GM12878 (cell line): ENCODE data around the gene GPRIN2. TPM values are rescaled to one million over a fixed set of nuclear protein-coding genes. Genes with fewer than 3 reads are reported as not detected.
A peak's percentile ranks its signal among the peaks of the same experiment; 100 is the strongest.

Source experiments
- ATAC-seq: fragments of 200-7000 bp; cut with Tn5 transposase; 3 replicates; pipeline ENCODE4 v1.9.1; 2020; ENCODE audit warnings: mild to moderate bottlenecking, moderate library complexity
- BruUV-seq: library from RNA; stranded (reverse); fragments of 400-500 nt; replicated peaks from 2 replicates; lab custom pipeline; 2021; lab: Mats Ljungman, UMichigan
- CTCF ChIA-PET: fragments of 300-600 bp; sonication (Branson Sonifier 250); formaldehyde crosslinking; extraction: SDS; loops from one replicate; lab custom pipeline; 2021; ENCODE audit warnings: inconsistent platforms; lab: Yijun Ruan, JAX
- POLR2A ChIA-PET: fragments of 350-600 bp; formaldehyde crosslinking; extraction: SDS; loops from one replicate; lab custom pipeline; 2021; ENCODE audit warnings: inconsistent platforms; lab: Charles Lee
- RAD21 ChIA-PET: fragments of 300-600 bp; sonication (Branson Sonifier 250); formaldehyde crosslinking; loops from one replicate; lab custom pipeline; 2023; ENCODE audit warnings: antibody characterized with exemption; ENCODE audit not compliant: unreplicated experiment; lab: Charles Lee
- SMC1A ChIA-PET: fragments of 300-600 bp; sonication (Branson Sonifier 250); formaldehyde crosslinking; loops from one replicate; lab custom pipeline; 2023; ENCODE audit not compliant: unreplicated experiment, uncharacterized antibody; lab: Charles Lee
- DNase-seq: peaks from one replicate; pipeline ENCODE4 v3.0.0-alpha.2; 2011; ENCODE audit warnings: low read depth, low spot score
- FAIRE-seq: peaks from 3 replicates; lab custom pipeline; 2011; peaks lifted over from hg19 to GRCh38; lab: Jason Lieb, UNC
- H2AFZ ChIP-seq: 2 replicates; pipeline ENCODE4 v1.6.0; 2011; ENCODE audit warnings: low read depth, low read length, control low read depth; ENCODE audit not compliant: control insufficient read depth
- H3K27ac ChIP-seq: 2 replicates; pipeline ENCODE4 v1.5.1; 2011; ENCODE audit warnings: control low read depth; ENCODE audit not compliant: control insufficient read depth, insufficient read depth
- H3K27me3 ChIP-seq, 2 experiments: replicated peaks in 1 of 2; 2 replicates each; pipeline versions ENCODE4 v1.6.0 to v1.6.1; 2011; ENCODE audit warnings: low read length in 1 of 2; ENCODE audit not compliant: control insufficient read depth in 2 of 2, insufficient read depth in 2 of 2
- H3K36me3 ChIP-seq, 2 experiments: 2 replicates each; pipeline ENCODE4 v1.5.1; 2011; ENCODE audit warnings: low read length in 1 of 2; ENCODE audit not compliant: control insufficient read depth in 2 of 2, insufficient read depth in 2 of 2
- H3K4me1 ChIP-seq: 2 replicates; pipeline ENCODE4 v1.6.1; 2011; ENCODE audit warnings: mild to moderate bottlenecking, low read length, moderate library complexity, mixed read lengths; ENCODE audit not compliant: control insufficient read depth, insufficient read depth
- H3K4me2 ChIP-seq: 2 replicates; pipeline ENCODE4 v1.6.0; 2011; ENCODE audit warnings: control low read depth; ENCODE audit not compliant: control insufficient read depth, insufficient read depth
- H3K4me3 ChIP-seq: fragments of 200-600 bp; sonication (generic); 2 replicates; pipeline ENCODE4 v1.5.1; 2016
- H3K79me2 ChIP-seq: 2 replicates; pipeline ENCODE4 v1.6.0; 2011; ENCODE audit warnings: low read length; ENCODE audit not compliant: control insufficient read depth, insufficient read depth
- H3K9ac ChIP-seq: 2 replicates; pipeline ENCODE4 v1.8.0; 2011; ENCODE audit warnings: low read length, control low read depth, mixed read lengths; ENCODE audit not compliant: control insufficient read depth, insufficient read depth
- H3K9me3 ChIP-seq: replicated peaks from 3 replicates; pipeline ENCODE4 v1.5.1; 2011; ENCODE audit warnings: mild to moderate bottlenecking, low read length; ENCODE audit not compliant: control insufficient read depth, insufficient read depth
- H4K20me1 ChIP-seq: 2 replicates; pipeline ENCODE4 v1.6.0; 2011; ENCODE audit not compliant: control insufficient read depth, insufficient read depth
- CTCF ChIP-seq, 3 experiments: IDR thresholded peaks in 2 of 3; conservative IDR thresholded peaks in 1 of 3; 2 replicates each; pipeline ENCODE4 v1.5.1; 2011; ENCODE audit warnings: low read depth in 3 of 3, low read length in 3 of 3, mild to moderate bottlenecking in 3 of 3, control low read depth in 2 of 3, moderate library complexity in 2 of 3, inconsistent platforms in 1 of 3, mixed read lengths in 1 of 3; ENCODE audit not compliant: control insufficient read depth in 2 of 3, insufficient read depth in 1 of 3; ENCODE audit errors: extremely low read depth in 1 of 3
- FOXK2 ChIP-seq: fragments of 450-650 bp; IDR thresholded peaks from 2 replicates; pipeline ENCODE4 v1.6.1; 2017; ENCODE audit warnings: mild to moderate bottlenecking, moderate library complexity
- JUND ChIP-seq: IDR thresholded peaks from 2 replicates; pipeline ENCODE4 v1.6.1; 2012; ENCODE audit warnings: low read depth, mild to moderate bottlenecking, low read length, improper control_type of control experiment, moderate library complexity
- NRF1 ChIP-seq: conservative IDR thresholded peaks from 2 replicates; pipeline ENCODE4 v1.6.1; 2011; ENCODE audit warnings: mild to moderate bottlenecking, low read depth, low read length, improper control_type of control experiment
- SREBF1 ChIP-seq: IDR thresholded peaks from 2 replicates; pipeline ENCODE4 v1.6.1; 2012; ENCODE audit warnings: mild to moderate bottlenecking, low read length
- WGBS: methylation state at CpG from one replicate; pipeline ENCODE4 v1.1.6; 2016; ENCODE audit warnings: low lambda C conversion rate; ENCODE audit not compliant: insufficient replicate concordance, insufficient coverage; ENCODE audit errors: missing lambda C conversion rate; 5-methylcytosine and 5-hydroxymethylcytosine counted together
- in situ Hi-C: fragments of 300-500 bp; cut with MboI; formaldehyde crosslinking; loops from 9 replicates; pipeline ENCODE4 v1.14.3; 2018; ENCODE audit warnings: mixed read lengths
- intact Hi-C: fragments of 100-400 bp; cut with micrococcal nuclease; formaldehyde crosslinking; loops from one replicate; pipeline ENCODE4 v1.14.2; 2022; ENCODE audit not compliant: unreplicated experiment
- polyA plus RNA-seq, 11 experiments: library from polyadenylated mRNA; depleted of rRNA in 4 of 11; unstranded in 6 of 11; stranded (reverse) in 5 of 11; fragments of >200 nt; fragmentation: Nextera tagmentation in 4 of 11; fragmentation: Illumina TruSeq in 1 of 11; extraction: Ambion mirVana in 4 of 11; extraction: Trizol in 1 of 11; gene quantifications; 1 replicate in 1 of 11; 2 replicates in 10 of 11; pipeline versions ENCODE4 v1.2.1 to v1.2.3, GENCODE V29; 2011 to 2016; ENCODE audit warnings: inconsistent platforms in 2 of 11, missing spikeins in 2 of 11, low read depth in 1 of 11
- total RNA-seq, 4 experiments: library from RNA; depleted of rRNA in 3 of 4; stranded (reverse); fragments of >200 nt in 3 of 4; fragmentation: Illumina TruSeq in 1 of 4; extraction: Trizol in 1 of 4; gene quantifications; 2 replicates each; pipeline versions ENCODE4 v1.2.1 to v1.2.3, GENCODE V29; 2013 to 2021

The GPRIN2 gene
- total and polyA plus RNA-seq, 10 of the 15 experiments (the other 5 are each of a cell fraction or from before 2014, with no cell fraction given) = 0.13 TPM; not detected in 9

GRCh38 chr10:46544989-46545791 lies 11.3 kb downstream of the GPRIN2 start:
- no peaks in the 10 kb centered on the region for H3K79me2 ChIP-seq
- no peaks in the 10 kb centered on the region for H4K20me1 ChIP-seq
- H3K4me3 ChIP-seq = no peak overlapping the region
- H3K4me2 ChIP-seq = no peak overlapping the region
- DNase-seq = no peak
- H3K9ac ChIP-seq = no peak overlapping the region
- H2AFZ ChIP-seq = no peak overlapping the region
- POLR2A ChIA-PET = no interaction called here
- H3K36me3 ChIP-seq = no peaks in the 10 kb centered on the region
- FAIRE-seq = no peak
- peaks cover 0 to 2% of the 10 kb centered on the region in 2 experiments; a peak in 1 of 4 replicates for H3K27me3 ChIP-seq
- H3K9me3 ChIP-seq = no peaks in the 10 kb centered on the region
- intact Hi-C loops (no loop called here), in situ Hi-C loops (no loop called here)
- SMC1A ChIA-PET = no interaction called here
- RAD21 ChIA-PET = no interaction called here
- BruUV-seq = no TSS peak
- H3K27ac ChIP-seq = no peak overlapping the region
- CTCF ChIA-PET = interaction anchor here (1.3 to 1.6 kb wide), 2 partner anchors 14 to 318 kb away, joined by 3 to 5 read pairs; no protein-coding TSS in a partner anchor
- peak; percentile 20 to 33 (median 21); a peak in 2 of 6 replicates for TF ChIP-seq CTCF (IDR thresholded peaks at IDR 0.05 in 2 of 3, conservative IDR thresholded peaks at IDR 0.05 in 1 of 3; ENCODE audit: control insufficient read depth in 2 of 3, extremely low read depth in 1 of 3, insufficient read depth in 1 of 3, low read depth in 3 of 3, low read length in 3 of 3)
- TF ChIP-seq FOXK2 = no peak
- TF ChIP-seq NRF1 = no peak
- no peak for TF ChIP-seq SREBF1
- no peak for TF ChIP-seq JUND
- ATAC-seq = peak; percentile 55; the same call in 2 of the 3 replicates
- 12% methylated on average over 3 of the region's 3 CpGs for WGBS
- no peaks in the 10 kb centered on the region for H3K4me1 ChIP-seq
